HG02870 (cell line): ENCODE data around the gene BANP.
"Not testable (repeated sequence)": the region's sequence is repeated elsewhere in the genome, so short reads cannot be mapped to it uniquely, and the experiment has no call there.

Experiments used
- ATAC-seq: cut with Tn5 transposase; IDR thresholded peaks from one replicate; pipeline ENCODE4 v1.9.1; 2021; ENCODE audit warnings: mild to moderate bottlenecking, moderate library complexity; ENCODE audit not compliant: unreplicated experiment

The BANP gene

GRCh38 chr16:88118376-88118775 lies 167.1 kb downstream of the BANP start:
- ATAC-seq: no peak

GRCh38 chr16:88118852-88119741 lies 167.9 kb downstream of the BANP start:
- ATAC-seq: not testable (repeated sequence)

- ATAC-seq: not testable (repeated sequence)
Observed at GRCh38 chr16:88119881-88120751, 168.9 kb downstream of the BANP start.

GRCh38 chr16:88120812-88121211 lies 169.6 kb downstream of the BANP start:
- no peak for ATAC-seq

GRCh38 chr16:88121391-88121790 lies 170.2 kb downstream of the BANP start:
- not testable (repeated sequence) for ATAC-seq

- ATAC-seq: no peak
Observed at GRCh38 chr16:88121886-88122580, 170.8 kb downstream of the BANP start.
